Thyroid gland (tissue), 4 donors: ENCODE measurements around the gene ANO2. TPM values are rescaled to one million over a fixed set of nuclear protein-coding genes. Genes with fewer than 3 reads are reported as not detected.

ENCODE experiments used
- DNase-seq, 2 donors: peaks; one replicate each; pipeline ENCODE4 v3.0.0-alpha.2; 2019
- H3K27ac ChIP-seq, 3 donors: fragments of 200-600 bp; sonication (generic); 1 replicate in 2 of 3; 2 replicates in 1 of 3; pipeline ENCODE4 v1.5.1; 2016 to 2019; ENCODE audit warnings: mild to moderate bottlenecking in 1 of 3, moderate library complexity in 1 of 3
- H3K27me3 ChIP-seq: fragments of 200-600 bp; sonication (generic); one replicate; pipeline ENCODE4 v1.5.1; 2019
- H3K36me3 ChIP-seq, 2 donors: fragments of 200-600 bp; sonication (generic); one replicate each; pipeline ENCODE4 v1.5.1; 2016 to 2019
- H3K4me1 ChIP-seq, 2 donors: fragments of 200-600 bp; sonication (generic); one replicate each; pipeline ENCODE4 v1.5.1; 2017 to 2019
- H3K4me3 ChIP-seq, 3 donors: fragments of 200-600 bp; sonication (generic); replicated peaks in 1 of 3; 1 replicate in 2 of 3; 2 replicates in 1 of 3; pipeline ENCODE4 v1.5.1; 2016; ENCODE audit warnings: mild to moderate bottlenecking in 1 of 3
- H3K9me3 ChIP-seq: fragments of 200-600 bp; sonication (generic); one replicate; pipeline ENCODE4 v1.5.1; 2017
- POLR2A ChIP-seq, 2 donors: fragments of 450-650 bp; IDR thresholded peaks; one replicate each; pipeline ENCODE4 v1.6.1; 2017; ENCODE audit warnings: antibody characterized with exemption in 2 of 2, mild to moderate bottlenecking in 2 of 2, moderate library complexity in 1 of 2
- WGBS, 2 donors: methylation state at CpG; one replicate each; pipeline ENCODE4 v1.1.5; 2017; 5-methylcytosine and 5-hydroxymethylcytosine counted together
- intact Hi-C: fragments of 100-400 bp; cut with DNase I; formaldehyde crosslinking; loops from one replicate; pipeline ENCODE4 v1.15.1; 2023
- total RNA-seq, 4 donors: library from RNA; depleted of rRNA; stranded (reverse); fragments of >200 nt; gene quantifications; one replicate each; pipeline ENCODE4 v1.2.3, GENCODE V29; 2016
- TF ChIP-seq, protein P1 (sequence below), 6 experiments: fragments of 200-600 bp in 3 of 6; fragments of 450-650 bp in 3 of 6; sonication (generic) in 3 of 6; IDR thresholded peaks; one replicate each; pipeline ENCODE4 v1.5.1; 2016 to 2019; ENCODE audit warnings: antibody characterized with exemption in 6 of 6, mild to moderate bottlenecking in 2 of 6, inconsistent platforms in 1 of 6, moderate library complexity in 1 of 6

Gene ANO2
- total RNA-seq, 4 donors from 2014 or later, result 0.78 to 7.0 (median 2.2) TPM

DNA sequence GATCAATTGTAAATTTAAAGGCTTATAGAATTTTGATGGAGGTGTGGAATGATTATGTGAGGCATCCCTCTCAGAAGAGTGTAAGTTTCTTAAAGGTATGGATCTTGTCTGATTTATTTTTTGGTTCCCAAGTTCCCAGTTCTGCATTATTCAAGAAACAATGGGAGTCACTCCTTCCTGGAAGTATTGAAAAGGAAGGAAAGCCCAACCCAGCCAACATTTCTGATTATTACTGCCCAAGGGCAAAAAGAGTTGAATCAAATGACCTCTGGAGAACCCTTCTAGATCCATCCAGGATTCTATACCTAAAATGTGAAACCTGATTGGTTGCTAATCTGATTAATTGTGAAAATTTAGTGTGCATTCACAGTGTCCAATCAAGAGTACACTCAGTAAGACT, 166.2 kb downstream of the ANO2 start:
- TF ChIP-seq POLR2A (IDR thresholded peaks at IDR 0.05), result no peak
- TF ChIP-seq, protein P1, sequence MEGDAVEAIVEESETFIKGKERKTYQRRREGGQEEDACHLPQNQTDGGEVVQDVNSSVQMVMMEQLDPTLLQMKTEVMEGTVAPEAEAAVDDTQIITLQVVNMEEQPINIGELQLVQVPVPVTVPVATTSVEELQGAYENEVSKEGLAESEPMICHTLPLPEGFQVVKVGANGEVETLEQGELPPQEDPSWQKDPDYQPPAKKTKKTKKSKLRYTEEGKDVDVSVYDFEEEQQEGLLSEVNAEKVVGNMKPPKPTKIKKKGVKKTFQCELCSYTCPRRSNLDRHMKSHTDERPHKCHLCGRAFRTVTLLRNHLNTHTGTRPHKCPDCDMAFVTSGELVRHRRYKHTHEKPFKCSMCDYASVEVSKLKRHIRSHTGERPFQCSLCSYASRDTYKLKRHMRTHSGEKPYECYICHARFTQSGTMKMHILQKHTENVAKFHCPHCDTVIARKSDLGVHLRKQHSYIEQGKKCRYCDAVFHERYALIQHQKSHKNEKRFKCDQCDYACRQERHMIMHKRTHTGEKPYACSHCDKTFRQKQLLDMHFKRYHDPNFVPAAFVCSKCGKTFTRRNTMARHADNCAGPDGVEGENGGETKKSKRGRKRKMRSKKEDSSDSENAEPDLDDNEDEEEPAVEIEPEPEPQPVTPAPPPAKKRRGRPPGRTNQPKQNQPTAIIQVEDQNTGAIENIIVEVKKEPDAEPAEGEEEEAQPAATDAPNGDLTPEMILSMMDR (IDR thresholded peaks at IDR 0.05), result no peak
- Histone ChIP-seq H3K4me3 (no peak overlapping the region), H3K27me3 (no peaks in the 10 kb centered on the region), H3K9me3 (no peaks in the 10 kb centered on the region), H3K4me1 (no peaks in the 10 kb centered on the region), H3K36me3 (no peaks in the 10 kb centered on the region), H3K27ac (no peak overlapping the region)
- intact Hi-C loops, result no loop called here
- no peak for DNase-seq

DNA sequence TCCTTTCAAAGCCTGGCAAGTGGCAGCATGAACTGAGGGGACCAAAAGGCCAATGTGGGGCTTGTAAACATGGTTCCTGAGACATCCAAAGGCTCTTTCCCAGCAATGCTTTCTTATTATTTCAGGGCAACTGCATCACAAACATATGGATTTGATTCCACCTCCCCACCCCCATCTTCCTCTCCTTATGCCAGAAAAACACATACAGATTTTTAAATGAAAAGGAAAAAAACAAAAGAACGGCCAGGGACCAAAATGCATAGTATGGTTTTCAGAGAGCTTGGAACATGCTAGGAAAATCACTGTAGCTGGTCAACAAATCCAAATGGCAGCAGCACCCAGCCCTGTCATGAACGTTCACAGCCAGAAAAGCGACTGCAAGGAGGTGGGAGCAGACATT, 167.6 kb downstream of the ANO2 start:
- Histone ChIP-seq H3K27ac (no peak overlapping the region), H3K9me3 (no peaks in the 10 kb centered on the region), H3K4me1 (no peaks in the 10 kb centered on the region), H3K27me3 (no peaks in the 10 kb centered on the region), H3K36me3 (no peaks in the 10 kb centered on the region), H3K4me3 (no peak overlapping the region)
- TF ChIP-seq POLR2A (IDR thresholded peaks at IDR 0.05), result no peak
- TF ChIP-seq, protein P1 (IDR thresholded peaks at IDR 0.05), result no peak
- WGBS, 2 donors, result 75 to 80% methylated on average over 3 of the region's 3 CpGs
- DNase-seq, result no peak
- intact Hi-C loops, result no loop called here

DNA sequence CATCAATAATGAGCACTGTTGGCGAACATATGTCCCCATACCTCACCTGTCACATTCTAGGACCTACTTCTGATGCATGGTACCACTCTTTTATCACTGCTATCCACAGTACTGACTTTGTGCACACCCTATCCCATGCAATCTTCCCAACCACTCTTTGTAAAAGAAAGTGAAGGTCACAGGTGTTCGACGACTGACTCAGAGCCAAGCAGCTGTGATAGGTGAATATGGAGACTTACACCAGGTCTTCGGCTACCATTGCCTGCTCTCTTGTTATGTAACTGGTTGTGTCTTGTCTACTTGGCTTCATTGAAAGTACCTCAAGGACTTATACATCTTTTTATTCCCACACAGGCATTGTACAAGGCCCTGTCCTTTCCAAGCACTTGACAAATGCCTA, 169.0 kb downstream of the ANO2 start:
- 94 to 98% methylated on average over 4 of the region's 4 CpGs for WGBS, 2 donors
- Histone ChIP-seq H3K9me3 (no peaks in the 10 kb centered on the region), H3K27ac (no peak overlapping the region), H3K4me3 (no peak overlapping the region), H3K27me3 (no peaks in the 10 kb centered on the region), H3K36me3 (no peaks in the 10 kb centered on the region), H3K4me1 (no peaks in the 10 kb centered on the region)
- TF ChIP-seq POLR2A (IDR thresholded peaks at IDR 0.05), result no peak
- TF ChIP-seq, protein P1 (IDR thresholded peaks at IDR 0.05), result no peak
- DNase-seq, result no peak
- intact Hi-C loops, result no loop called here

DNA sequence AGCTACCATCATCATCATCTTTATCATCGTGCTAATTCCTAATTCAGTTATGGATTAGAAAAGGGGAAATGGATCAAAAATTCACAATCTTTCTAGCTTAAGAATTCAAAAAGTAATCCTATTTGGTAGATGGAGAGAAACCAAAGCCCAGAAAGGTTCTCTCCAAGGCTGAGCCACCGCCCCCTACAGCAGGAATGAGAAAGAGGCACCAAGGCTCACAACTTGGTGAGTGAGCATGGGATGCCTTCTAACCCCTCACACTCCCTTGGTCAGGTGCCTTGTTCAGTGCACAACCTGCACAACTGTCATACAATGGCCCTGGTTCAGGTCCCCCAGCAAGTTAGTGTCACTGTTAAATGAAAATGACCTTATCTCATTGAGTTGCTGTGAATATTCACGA, 171.5 kb downstream of the ANO2 start:
- no peaks in the 10 kb centered on the region for H3K27me3 ChIP-seq
- H3K36me3 ChIP-seq, result no peaks in the 10 kb centered on the region
- no peak for TF ChIP-seq POLR2A (IDR thresholded peaks at IDR 0.05)
- TF ChIP-seq, protein P1 (IDR thresholded peaks at IDR 0.05), result no peak
- no peak overlapping the region for H3K27ac ChIP-seq
- WGBS, 2 donors, result 88 to 90% methylated on average over 3 of the region's 3 CpGs
- H3K4me1 ChIP-seq, result peaks cover 0 to 3% of the 10 kb centered on the region in 2 donors
- no peak overlapping the region for H3K4me3 ChIP-seq
- DNase-seq, result no peak
- no peaks in the 10 kb centered on the region for H3K9me3 ChIP-seq
- intact Hi-C loops, result no loop called here

DNA sequence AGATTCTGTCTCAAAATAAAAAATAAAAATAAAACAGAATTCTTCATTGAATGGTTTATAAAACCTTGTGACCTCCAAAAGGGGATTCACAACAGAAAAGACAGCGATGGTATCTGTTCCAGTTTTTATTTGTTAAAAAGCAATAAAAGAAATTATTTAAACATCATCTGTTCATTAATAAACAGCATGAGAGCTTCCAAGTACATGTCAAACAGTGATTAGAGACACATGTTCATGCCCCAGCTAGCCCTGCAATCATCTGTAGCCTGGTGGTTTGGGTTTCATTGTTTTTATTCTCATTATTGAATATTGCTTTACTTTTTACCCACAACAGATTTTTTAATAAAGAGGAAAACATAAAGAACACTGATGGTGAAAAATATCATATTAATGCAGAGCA, 173.3 kb downstream of the ANO2 start:
- intact Hi-C loops, result no loop called here
- Histone ChIP-seq H3K36me3 (no peaks in the 10 kb centered on the region), H3K9me3 (no peaks in the 10 kb centered on the region), H3K4me1 (peaks cover 0 to 3% of the 10 kb centered on the region in 2 donors), H3K27me3 (no peaks in the 10 kb centered on the region), H3K4me3 (no peak overlapping the region), H3K27ac (no peak overlapping the region)
- no peak for DNase-seq
- 85 to 91% methylated on average over 1 of the region's 1 CpG for WGBS, 2 donors
- TF ChIP-seq POLR2A (IDR thresholded peaks at IDR 0.05), result no peak
- TF ChIP-seq, protein P1 (IDR thresholded peaks at IDR 0.05), result no peak
